Measurements from ENCODE around the gene FBXL19. TPM values are rescaled to one million over a fixed set of nuclear protein-coding genes. Genes with fewer than 3 reads are reported as not detected.

FBXL19 gene
- total RNA-seq, 1 donor from 2014 or later, result 36.4 TPM

DNA sequence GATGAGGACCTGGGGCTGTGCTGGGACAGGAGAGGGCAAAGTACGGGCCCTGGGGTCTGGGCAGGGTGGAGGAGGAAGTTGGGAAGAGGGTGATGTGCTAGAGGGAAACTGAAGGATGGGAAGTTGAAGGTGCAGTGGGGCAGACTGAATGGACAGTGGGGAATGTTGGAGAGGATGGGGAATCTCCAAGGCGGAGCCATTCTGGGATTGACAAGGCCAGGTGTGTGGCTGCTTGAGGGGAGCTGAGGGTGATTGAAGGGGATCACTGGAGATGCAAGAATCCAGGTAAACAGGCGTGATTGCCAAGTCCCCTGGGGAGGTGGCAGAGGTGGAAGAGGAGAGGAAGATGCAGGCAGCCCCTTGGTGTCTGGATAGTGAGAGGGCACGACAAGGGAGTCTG is 53.1 kb downstream of the FBXL19 start:
- H3K36me3 ChIP-seq (ENCODE audit: control insufficient read depth, insufficient read depth, low read length), result peaks cover 5% of the 10 kb centered on the region
- TF ChIP-seq, protein P1, sequence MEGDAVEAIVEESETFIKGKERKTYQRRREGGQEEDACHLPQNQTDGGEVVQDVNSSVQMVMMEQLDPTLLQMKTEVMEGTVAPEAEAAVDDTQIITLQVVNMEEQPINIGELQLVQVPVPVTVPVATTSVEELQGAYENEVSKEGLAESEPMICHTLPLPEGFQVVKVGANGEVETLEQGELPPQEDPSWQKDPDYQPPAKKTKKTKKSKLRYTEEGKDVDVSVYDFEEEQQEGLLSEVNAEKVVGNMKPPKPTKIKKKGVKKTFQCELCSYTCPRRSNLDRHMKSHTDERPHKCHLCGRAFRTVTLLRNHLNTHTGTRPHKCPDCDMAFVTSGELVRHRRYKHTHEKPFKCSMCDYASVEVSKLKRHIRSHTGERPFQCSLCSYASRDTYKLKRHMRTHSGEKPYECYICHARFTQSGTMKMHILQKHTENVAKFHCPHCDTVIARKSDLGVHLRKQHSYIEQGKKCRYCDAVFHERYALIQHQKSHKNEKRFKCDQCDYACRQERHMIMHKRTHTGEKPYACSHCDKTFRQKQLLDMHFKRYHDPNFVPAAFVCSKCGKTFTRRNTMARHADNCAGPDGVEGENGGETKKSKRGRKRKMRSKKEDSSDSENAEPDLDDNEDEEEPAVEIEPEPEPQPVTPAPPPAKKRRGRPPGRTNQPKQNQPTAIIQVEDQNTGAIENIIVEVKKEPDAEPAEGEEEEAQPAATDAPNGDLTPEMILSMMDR (IDR thresholded peaks at IDR 0.05; ENCODE audit: insufficient read depth, low read length, poor library complexity, severe bottlenecking), result no peak
- H3K27me3 ChIP-seq (ENCODE audit: control insufficient read depth, insufficient read depth, low read length), result no peaks in the 10 kb centered on the region
- H3K4me3 ChIP-seq (ENCODE audit: low read depth, low read length), result no peak overlapping the region
- DNase-seq (ENCODE audit: low read depth), result no peak

GRCh38 chr16:30977502-30977901 is 54.1 kb downstream of the FBXL19 start:
- no peak overlapping the region for H3K4me3 ChIP-seq (ENCODE audit: low read depth, low read length)
- H3K36me3 ChIP-seq (ENCODE audit: control insufficient read depth, insufficient read depth, low read length), result peaks cover 5% of the 10 kb centered on the region
- H3K27me3 ChIP-seq (ENCODE audit: control insufficient read depth, insufficient read depth, low read length), result no peaks in the 10 kb centered on the region
- TF ChIP-seq, protein P1 (IDR thresholded peaks at IDR 0.05; ENCODE audit: insufficient read depth, low read length, poor library complexity, severe bottlenecking), result peak; percentile 35
- DNase-seq (ENCODE audit: low read depth), result no peak

DNA sequence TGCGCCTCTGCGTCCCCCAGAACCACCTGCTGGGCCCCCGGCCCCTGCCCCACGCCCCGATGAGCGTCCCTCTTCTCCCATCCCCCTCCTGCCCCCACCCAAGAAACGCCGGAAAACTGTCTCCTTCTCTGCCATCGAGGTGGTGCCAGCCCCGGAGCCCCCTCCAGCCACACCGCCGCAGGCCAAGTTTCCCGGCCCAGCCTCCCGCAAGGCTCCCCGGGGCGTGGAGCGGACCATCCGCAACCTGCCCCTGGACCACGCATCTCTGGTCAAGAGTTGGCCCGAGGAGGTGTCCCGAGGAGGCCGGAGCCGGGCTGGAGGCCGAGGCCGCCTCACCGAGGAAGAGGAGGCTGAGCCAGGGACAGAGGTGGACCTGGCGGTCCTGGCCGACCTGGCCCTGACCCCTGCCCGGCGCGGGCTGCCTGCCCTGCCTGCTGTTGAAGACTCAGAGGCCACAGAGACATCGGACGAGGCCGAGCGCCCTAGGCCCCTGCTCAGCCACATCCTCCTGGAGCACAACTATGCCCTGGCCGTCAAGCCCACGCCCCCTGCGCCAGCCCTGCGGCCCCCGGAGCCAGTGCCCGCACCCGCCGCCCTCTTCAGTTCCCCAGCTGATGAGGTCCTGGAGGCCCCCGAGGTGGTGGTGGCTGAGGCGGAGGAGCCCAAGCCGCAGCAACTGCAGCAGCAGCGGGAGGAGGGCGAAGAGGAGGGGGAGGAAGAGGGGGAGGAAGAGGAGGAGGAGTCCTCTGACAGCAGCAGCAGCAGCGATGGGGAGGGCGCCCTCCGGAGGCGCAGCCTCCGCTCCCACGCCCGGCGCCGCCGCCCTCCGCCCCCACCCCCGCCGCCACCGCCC is 56.0 kb downstream of the FBXL19 start:
- DNase-seq (ENCODE audit: low read depth), result no peak
- peaks cover 4% of the 10 kb centered on the region for H3K36me3 ChIP-seq (ENCODE audit: control insufficient read depth, insufficient read depth, low read length)
- no peak overlapping the region for H3K4me3 ChIP-seq (ENCODE audit: low read depth, low read length)
- TF ChIP-seq, protein P1 (IDR thresholded peaks at IDR 0.05; ENCODE audit: insufficient read depth, low read length, poor library complexity, severe bottlenecking), result no peak
- no peaks in the 10 kb centered on the region for H3K27me3 ChIP-seq (ENCODE audit: control insufficient read depth, insufficient read depth, low read length)

DNA sequence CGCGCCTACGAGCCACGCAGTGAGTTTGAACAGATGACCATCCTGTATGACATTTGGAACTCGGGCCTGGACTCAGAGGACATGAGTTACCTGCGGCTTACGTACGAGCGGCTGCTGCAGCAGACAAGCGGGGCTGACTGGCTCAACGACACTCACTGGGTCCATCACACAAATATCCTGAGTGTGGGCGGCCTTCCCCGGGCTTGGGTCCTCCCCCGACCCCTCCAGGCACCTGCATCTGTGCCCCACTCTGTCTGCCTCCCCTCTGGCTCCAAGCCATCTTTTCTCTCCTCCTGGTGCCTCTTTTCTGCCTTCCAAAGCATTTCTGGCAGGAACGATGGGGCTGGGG is 56.6 kb downstream of the FBXL19 start:
- no peaks in the 10 kb centered on the region for H3K27me3 ChIP-seq (ENCODE audit: control insufficient read depth, insufficient read depth, low read length)
- no peak for DNase-seq (ENCODE audit: low read depth)
- H3K4me3 ChIP-seq (ENCODE audit: low read depth, low read length), result no peak overlapping the region
- TF ChIP-seq, protein P1 (IDR thresholded peaks at IDR 0.05; ENCODE audit: insufficient read depth, low read length, poor library complexity, severe bottlenecking), result no peak
- peaks cover 6% of the 10 kb centered on the region for H3K36me3 ChIP-seq (ENCODE audit: control insufficient read depth, insufficient read depth, low read length)

GRCh38 chr16:30980434-30980833 is 57.1 kb downstream of the FBXL19 start:
- Histone ChIP-seq H3K4me3 (ENCODE audit: low read depth, low read length) (no peak overlapping the region), H3K27me3 (ENCODE audit: control insufficient read depth, insufficient read depth, low read length) (no peaks in the 10 kb centered on the region), H3K36me3 (ENCODE audit: control insufficient read depth, insufficient read depth, low read length) (peaks cover 6% of the 10 kb centered on the region)
- TF ChIP-seq, protein P1 (IDR thresholded peaks at IDR 0.05; ENCODE audit: insufficient read depth, low read length, poor library complexity, severe bottlenecking), result no peak
- no peak for DNase-seq (ENCODE audit: low read depth)

GRCh38 chr16:30980959-30981358 is 57.6 kb downstream of the FBXL19 start:
- no peaks in the 10 kb centered on the region for H3K27me3 ChIP-seq (ENCODE audit: control insufficient read depth, insufficient read depth, low read length)
- TF ChIP-seq, protein P1 (IDR thresholded peaks at IDR 0.05; ENCODE audit: insufficient read depth, low read length, poor library complexity, severe bottlenecking), result no peak
- H3K4me3 ChIP-seq (ENCODE audit: low read depth, low read length), result no peak overlapping the region
- DNase-seq (ENCODE audit: low read depth), result no peak
- peaks cover 6% of the 10 kb centered on the region for H3K36me3 ChIP-seq (ENCODE audit: control insufficient read depth, insufficient read depth, low read length)
